ENCODE measurements around the gene USP48.

USP48 gene

DNA sequence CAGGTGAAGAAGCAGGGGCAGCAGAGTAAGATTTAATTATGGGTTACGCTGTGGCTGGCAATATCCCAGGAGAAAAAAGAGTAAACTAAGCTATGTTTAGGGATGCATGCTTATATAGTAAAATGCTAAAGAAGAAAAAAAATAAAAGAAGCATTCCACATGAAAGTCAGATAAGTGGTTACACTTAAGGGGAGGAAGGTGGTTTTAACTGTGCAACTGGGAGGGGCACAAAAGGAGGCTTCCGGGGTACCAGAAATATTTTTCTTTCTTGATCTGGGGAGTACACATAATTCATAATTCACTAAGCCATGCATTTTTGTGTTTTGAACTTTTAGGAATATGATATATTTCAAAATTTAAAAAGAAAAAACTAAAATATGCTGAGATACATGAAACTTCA lies 39.5 kb downstream of the USP48 start:
- no peak for DNase-seq (ENCODE audit: low spot score)

DNA sequence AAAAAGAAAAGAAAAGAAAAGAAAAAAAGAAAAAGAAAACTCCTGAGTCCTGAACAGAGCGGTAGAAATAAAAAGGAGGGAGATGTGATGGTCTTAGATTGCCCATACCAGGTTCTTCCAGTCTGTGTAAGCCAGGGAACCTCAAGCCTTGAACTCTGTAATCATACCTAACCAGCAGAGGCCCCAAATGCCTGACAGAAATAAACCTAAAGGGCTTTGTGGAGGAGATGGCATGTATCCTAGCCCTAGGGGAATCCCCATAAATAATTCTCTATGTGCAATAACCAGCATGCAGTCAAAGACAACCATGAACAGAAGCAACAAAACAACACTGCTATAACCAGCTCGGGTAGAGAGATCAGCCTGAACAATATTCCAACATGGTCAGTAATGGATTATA lies 40.4 kb downstream of the USP48 start:
- no peak for DNase-seq (ENCODE audit: low spot score)

DNA sequence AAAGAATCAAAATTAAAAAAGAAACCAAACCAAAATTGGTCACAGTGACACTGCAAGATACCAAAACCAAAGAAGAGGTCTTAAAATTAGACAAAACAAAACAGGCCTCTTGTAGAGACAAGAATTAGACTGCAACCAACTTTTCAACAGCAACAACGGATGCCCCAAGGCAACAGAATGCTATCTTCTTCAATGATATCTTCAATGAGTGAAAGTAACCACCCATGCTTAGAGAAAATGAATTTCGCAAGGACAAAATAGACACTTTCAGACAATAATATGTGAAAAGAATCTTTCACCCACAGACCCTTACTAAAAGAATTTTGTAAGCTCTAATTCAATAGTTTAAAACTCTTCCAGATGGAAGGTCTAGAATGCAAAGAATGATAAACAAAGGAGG lies 41.7 kb downstream of the USP48 start:
- no peak for DNase-seq (ENCODE audit: low spot score)

DNA sequence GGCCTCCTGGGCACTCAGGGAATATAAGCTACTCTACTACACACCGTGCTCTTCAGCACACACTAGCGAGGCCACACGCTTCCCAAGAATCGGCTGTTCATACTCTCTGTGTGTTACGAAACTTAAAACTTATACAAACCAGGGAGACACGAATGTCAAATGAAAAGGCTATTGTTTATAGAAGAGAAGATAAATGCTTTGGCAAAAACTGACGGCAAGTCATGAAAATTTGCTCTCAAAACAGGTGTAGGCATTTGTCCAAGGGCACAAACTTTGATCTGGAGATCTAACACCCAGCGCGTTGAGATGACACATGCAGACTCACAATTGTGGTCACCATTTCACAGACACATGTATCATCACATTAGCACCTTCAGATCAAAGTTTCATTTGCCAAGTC lies 46.1 kb downstream of the USP48 start:
- no peak for DNase-seq (ENCODE audit: low spot score)

DNA sequence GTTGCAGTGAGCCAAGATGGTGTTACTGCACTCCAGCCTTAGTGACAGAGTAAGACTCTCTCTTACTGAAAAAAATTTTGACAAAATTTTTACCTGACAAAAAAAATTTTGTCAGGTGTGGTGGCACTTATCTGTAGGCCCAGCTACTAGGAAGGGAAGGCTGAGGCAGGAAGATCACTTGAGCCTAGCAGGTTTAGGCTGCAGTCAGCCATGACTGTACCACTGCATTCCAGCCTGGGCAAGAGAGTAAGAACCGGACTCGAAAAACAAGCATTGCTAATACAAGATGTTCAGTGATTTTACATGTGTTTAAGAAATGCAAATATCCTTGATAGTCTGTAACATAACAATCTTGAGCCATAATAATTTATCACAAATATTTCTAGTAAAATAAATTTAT lies 46.9 kb downstream of the USP48 start:
- no peak for DNase-seq (ENCODE audit: low spot score)

DNA sequence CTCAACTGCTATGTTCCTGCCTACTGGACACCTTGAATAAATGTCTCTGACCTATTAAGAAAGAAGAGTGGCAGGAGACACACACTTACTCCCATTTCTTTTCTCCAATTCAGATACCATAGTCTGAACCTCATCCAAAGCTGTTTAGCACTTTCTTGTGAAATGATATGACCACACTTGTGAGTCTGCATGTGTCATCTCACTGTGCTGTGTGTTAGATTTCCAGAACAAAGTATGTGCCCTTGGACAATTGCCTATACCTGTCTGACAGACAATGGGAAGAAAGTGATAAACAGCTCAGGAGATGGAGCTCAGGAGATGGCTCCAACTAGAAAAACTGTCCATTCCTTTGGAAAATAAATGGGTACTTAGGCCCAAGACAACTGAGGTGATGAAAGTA lies 48.4 kb downstream of the USP48 start:
- DNase-seq (ENCODE audit: low spot score): no peak

DNA sequence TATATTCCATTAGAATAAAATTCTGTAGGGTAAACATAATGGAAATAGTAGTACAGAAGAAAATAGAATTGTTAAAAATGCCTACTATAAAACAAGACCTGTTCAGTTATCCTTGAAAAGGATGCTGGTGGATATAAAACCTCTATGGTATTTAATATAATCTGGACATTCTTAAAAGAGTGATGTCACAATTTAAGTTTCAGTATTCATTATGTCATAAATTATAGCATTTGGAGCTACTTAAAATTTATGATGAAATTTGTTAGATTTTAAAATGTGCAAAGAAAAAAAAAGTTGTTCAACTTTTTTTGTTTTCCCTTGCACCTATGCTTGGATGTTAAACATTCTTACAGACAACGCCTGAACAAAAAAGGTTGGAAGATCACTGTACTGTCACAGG lies 50.3 kb downstream of the USP48 start:
- DNase-seq (ENCODE audit: low spot score): no peak

DNA sequence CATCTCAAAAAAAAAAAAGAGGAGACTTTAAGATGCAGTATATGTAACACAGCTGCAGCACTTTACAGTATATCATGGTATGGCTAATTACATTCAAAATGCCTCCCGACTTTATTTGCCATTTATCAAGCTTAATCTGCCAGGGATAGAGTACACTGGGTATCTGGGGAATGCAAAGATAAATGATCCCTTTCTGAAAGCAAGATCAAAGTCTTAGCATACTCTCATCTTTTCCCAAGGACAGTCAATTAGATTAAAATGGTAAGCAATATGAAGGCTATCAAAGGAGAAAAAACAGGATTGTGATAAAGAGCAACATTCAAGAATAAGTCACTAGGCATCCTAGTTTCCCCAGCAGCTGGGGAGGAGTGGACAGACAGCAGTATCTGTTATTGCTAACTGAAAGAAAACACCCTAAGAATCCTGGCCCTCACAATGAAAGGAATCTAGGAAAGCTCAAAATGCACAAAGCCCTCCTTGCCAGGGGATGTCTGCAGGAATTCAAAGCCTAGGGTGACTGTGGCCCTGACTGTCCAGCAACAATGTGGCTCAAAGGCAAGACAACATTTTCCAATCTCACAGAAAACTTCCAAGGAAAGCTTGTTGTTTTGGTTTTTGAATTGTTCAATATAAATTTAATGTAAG lies 57.1 kb downstream of the USP48 start:
- no peak for DNase-seq (ENCODE audit: low spot score)

DNA sequence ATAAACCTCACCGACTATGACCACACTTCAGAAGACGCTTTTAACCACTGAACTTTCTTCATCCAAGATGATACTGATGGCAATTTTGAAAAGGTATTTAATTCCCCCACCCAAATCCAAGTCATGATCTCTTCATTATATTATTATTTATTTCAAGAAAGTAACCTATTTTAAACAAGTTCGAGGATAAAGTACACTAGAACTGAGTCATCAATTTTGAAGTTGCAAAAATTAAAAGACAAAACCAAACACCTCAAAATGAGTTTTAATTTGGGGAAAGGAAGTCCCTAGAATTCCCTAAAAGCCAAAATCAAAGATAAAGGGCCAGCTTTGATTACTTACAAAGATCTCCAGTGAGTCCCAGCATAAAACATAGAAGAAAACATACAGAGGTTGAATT lies 58.4 kb downstream of the USP48 start:
- DNase-seq (ENCODE audit: low spot score): no peak

DNA sequence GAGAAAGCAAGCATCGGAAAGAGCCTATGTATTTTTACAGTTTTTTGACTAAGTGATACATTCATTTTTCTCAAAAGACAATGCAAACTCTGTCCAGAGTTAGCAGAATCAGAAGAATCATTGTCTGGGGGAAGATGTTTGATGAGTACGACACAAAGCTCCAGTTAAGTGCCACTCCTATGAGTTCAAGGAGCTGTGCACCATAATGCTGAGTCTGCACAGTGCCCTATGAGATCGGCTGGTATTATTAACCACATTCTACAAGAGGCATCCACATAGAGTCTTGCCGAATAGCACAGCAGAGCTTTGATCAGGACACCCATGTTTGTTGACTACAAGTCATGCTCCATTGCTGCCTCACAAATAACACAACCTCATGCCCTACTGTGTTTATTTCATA lies 58.9 kb downstream of the USP48 start:
- no peak for DNase-seq (ENCODE audit: low spot score)

DNA sequence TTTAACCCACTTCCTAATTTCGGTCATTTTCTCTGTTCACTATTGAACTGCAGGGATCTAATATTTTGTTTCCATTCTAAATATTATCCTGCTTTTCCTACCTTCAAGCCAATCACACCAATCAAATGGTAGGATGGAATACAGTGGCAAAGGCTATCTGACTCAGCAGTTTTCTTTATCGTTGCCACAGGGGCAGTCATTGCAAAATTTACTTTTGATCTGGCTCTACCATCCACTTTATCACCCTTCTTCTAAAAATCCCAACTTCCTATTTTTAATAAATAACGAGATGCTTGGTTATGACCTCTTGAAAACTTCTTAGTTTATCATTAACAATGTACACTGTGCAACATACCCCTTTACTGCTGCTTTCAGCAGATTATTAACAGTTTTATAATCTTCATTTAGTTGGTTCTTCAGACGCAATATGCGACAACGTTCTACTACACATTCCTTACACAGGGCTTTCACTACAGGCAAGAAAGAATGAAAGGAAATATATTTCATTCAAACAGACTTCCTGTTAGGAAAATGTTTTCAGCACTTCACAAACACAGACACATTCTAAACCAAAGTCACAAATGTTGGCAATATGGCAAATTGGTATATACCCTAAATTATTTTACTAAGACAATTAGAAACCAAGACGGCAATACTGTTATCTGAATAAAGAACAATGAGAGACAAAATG lies 61.5 kb downstream of the USP48 start:
- no peak for DNase-seq (ENCODE audit: low spot score)

DNA sequence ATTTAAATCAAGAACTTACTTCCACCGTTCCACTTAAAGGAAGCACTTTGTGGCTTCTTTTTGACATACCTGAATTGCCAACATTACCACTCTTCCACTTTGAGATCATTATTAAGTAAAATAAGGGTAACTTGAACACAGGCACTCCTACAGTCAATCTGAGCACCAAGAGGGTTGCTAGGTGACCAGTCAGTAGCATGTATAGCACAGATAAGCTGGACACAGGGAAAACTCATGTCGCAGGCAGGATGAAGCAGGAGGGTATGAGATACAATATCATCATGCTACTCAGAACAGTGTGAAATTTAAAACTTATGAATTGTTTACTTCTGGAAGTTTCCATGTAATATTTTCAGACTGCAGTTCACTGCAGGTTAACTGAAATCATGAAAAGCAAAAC lies 66.8 kb downstream of the USP48 start:
- DNase-seq (ENCODE audit: low spot score): no peak

DNA sequence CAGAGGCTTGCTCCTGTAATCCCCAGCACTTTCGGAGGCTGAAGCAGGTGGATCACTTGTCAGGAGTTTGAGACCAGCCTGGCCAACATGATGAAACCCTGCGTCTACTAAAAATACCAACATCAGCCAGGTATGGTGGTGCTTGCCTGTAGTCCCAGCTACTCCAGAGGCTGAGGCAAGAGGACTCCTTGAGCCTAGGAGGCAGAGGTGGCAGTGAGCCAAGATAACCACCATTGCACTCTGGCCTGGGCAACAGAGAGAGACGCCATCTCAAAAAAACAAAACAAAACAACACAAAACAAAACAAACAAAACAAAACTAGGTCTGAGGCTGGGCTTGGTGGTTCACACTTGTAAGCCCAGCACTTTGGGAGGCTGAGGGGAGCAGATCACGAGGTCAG lies 75.1 kb downstream of the USP48 start:
- no peak for DNase-seq (ENCODE audit: low spot score)

DNA sequence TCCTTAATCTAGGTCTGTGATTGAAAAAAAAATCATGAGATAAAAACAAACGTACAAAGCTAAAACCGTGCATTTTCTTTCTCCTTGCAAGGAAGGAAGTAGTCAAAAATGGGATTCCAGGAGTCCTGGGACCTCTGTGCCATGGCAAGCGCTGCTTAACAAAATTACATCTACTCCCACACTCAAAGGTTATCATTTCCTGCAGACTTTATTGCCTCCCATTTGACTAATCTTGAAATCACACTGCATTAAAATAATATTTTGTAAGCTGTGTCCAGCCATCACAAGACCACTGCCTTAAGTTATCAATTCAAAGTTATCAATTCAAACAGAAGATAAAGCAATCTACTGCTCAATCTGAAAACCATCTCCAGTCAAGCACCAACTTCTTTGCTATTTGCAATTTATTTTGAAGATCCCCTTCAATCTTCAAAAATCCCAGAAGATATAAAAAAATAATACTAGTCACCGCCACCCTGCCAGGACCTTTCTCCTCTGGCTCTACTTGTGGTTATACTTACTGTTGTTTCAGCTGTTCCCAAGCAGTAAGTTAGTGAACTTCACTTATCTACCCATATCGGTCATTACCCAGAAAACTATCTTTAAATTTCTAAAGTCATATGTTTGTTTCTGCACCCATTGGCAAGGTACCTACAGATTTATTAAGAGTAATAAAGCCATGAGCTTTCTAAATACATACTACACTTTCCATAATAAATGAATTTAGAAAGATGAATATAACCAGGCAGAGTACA lies 75.7 kb downstream of the USP48 start:
- DNase-seq (ENCODE audit: low spot score): no peak

DNA sequence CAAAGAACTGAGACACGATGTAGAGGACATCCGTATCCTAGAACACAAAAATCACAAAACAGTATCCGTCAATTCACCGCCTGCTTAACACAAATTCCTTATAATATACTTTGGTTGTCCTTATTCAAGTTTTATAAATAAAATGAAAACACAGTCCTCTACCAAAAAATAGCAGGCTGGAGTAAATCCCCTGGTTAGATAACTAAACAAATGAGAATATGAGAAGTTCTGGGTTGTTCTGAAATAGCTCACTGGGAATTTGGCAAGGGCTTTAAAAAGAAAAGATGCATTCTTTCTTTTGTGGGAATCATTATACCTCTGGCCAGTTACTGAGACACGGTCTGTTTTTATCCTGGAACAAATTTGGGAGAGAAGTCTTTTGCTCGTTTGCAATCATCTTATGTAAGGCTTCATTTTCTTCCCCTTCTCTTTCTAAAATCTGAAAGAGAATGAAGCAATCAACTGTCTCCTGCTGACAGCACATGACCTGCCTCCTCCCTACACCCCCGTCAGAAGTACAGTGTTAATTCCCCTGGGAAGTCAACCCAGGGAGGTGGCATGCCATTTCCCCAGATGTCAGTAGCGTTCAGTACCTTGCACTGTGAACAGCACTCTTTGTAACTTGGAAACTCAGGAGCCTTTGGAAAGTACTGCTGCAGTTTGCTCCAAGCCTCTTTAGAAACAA lies 76.7 kb downstream of the USP48 start:
- no peak for DNase-seq (ENCODE audit: low spot score)

DNA sequence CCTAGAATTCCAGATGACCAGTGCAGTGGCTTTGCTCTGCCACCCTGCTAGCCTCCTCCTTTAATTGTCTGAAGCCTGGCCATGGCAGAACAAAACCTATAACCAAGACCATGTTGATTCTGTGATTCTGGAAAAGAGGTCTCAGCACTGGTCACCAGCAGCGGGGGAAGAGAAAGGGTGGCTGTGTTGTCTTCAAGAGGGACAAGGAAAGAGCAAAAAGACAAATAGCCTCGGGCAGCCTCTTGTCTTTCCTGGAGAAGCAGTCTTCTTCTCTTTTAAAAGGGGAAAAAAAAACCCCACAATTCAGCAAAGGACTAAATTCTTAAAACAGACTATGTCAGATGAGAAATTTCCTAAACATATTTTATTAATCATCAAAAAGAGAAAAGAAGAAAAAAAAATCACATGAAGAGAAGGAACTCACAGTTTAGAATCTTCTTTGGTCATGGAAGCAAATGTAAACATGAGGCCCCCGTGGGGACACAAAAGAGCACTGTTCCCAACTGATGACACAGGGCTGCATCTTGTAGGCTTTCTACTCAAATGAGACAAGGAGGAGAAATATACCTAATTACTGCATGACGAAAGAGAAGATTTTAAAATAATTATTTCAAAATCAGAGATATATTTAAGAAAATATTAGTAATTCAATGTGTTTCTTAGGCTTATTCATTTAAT lies 77.5 kb downstream of the USP48 start:
- DNase-seq (ENCODE audit: low spot score): no peak

DNA sequence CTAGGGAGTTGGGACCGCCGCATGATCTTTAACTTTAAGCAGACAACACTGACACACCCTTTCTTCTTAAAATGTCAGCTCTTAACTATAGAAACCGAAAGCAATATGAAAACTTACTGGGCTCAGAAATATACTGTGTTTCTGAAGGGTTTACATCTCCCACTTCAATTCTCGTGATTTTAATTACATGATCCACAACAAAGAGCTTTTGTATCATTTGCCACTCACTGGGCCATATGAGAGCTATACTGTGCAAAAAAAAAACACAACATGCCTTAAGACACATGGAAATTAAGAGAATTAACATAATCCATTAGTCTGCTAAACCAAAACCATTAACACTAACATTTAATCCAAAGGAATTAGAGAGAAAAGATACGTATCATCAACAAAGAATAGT lies 78.8 kb downstream of the USP48 start:
- no peak for DNase-seq (ENCODE audit: low spot score)

DNA sequence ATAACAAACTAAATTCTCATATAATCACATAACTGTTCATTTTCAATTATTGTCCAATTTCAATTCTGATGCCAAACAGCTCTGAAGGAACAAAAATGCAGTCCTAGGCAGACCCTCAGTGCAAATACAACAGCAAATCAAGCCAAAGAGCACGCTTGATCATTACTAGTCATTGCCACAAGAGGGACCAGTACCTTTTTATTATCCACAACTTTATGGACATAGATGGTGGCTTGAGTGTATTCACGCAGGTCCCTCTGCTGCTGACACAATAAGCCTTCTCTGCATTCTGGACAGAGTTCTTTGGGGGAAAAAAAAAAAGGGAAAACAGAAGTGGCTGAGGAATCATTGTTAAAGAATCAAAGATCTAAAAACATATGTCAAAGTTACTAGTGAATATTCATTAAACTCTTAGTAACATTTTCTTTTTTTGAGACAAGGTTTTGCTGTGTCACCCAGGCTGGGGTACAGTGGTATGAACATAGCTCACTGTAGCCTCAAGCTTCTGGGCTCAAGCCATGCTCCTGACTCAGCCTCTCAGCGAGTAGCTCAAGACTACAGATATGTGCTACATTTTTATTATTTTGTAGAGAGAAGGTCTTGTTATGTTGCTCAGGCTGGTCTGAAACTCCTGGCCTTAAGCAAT lies 79.5 kb downstream of the USP48 start:
- DNase-seq (ENCODE audit: low spot score): peak; percentile 47

DNA sequence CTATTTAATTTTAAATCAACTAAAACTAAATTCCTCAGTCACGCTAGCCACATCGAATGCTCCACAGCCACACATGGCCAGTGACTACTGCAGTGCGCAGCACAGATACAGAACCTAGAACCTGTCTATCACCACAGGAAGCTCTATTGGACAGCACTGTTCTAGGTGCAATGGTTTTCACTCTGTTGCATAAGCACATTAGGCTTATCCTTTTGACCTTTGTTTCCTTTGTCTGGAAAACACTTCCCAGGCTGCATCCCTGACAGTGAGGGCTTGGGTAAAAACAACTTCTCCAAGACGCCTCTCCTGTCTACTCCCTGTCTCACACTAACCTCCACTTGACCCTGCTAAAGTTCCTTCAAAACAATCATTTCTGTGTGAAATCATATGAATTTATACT lies 80.2 kb downstream of the USP48 start:
- DNase-seq (ENCODE audit: low spot score): no peak

DNA sequence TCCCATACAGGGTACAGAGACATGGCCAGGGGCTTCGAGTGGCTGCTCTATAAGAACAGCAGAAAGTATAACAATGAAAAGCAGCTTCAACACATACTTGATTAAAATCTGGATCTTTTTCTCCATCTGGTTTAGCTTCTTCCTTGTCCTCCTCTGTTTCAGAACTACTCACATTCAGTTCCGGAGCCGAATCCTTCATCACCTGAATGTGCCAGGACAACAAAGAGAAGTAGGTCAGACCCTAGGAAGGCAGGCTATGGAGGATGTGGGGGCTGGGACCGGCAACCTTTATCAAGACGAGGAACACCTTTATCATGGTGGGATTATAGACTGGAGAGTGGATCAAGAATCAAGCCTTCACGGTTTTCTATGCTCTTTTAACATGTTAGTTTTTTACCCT lies 81.5 kb downstream of the USP48 start:
- no peak for DNase-seq (ENCODE audit: low spot score)

DNA sequence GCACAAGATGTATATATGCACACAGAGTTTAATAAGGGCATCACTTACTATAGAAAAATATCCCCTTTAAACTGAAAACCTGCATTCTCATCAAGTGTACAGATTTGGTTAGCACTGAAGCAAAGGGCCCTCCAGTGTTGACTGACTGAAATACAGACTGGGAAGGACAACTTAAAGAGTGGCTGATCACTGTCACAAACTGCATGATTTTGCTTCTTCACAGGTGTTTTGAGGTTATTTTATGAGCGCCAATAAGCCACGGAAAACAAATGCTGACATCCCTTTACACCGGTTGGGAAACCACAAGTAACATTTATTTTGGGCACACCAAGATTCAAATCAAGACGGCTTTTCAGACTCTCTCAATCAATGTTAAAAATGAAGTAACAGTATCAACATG lies 82.9 kb downstream of the USP48 start:
- DNase-seq (ENCODE audit: low spot score): no peak

DNA sequence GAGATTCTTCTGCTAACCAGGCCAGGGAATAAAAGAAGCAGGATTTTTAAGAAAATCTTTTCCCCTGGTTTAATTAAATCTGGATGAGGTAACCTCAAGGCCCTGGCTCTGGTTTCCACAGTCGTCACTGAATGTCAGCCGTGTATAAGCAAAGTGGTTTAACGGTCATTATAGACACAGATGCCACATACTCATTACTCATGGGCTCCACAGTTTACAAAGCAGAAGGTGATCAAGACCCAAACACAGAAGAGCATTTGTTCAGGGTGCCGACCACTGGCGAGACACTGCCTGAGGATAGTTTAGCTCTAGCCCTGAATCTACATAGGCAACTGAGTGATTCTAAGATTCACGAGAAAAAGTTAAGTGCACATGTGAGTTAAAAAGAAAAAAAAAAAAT lies 86.0 kb downstream of the USP48 start:
- no peak for DNase-seq (ENCODE audit: low spot score)
